PC-3 (cell line): ENCODE measurements around the gene AARS1.
"Not testable (repeated sequence)": the region's sequence is repeated elsewhere in the genome, so short reads cannot be mapped to it uniquely, and the experiment has no call there.

Source experiments
- EZH2 ChIP-seq: fragments of 300-600 bp; sonication (generic); IDR thresholded peaks from one replicate; pipeline ENCODE4 v1.6.1; 2017; ENCODE audit warnings: antibody characterized with exemption, mild to moderate bottlenecking, low read length; ENCODE audit not compliant: unreplicated experiment
- TF ChIP-seq, protein P1 (sequence below): fragments of 300-600 bp; sonication (generic); conservative IDR thresholded peaks from 2 replicates; pipeline ENCODE4 v1.5.1; 2017; ENCODE audit warnings: antibody characterized with exemption, low read depth, mild to moderate bottlenecking, low read length

DNA sequence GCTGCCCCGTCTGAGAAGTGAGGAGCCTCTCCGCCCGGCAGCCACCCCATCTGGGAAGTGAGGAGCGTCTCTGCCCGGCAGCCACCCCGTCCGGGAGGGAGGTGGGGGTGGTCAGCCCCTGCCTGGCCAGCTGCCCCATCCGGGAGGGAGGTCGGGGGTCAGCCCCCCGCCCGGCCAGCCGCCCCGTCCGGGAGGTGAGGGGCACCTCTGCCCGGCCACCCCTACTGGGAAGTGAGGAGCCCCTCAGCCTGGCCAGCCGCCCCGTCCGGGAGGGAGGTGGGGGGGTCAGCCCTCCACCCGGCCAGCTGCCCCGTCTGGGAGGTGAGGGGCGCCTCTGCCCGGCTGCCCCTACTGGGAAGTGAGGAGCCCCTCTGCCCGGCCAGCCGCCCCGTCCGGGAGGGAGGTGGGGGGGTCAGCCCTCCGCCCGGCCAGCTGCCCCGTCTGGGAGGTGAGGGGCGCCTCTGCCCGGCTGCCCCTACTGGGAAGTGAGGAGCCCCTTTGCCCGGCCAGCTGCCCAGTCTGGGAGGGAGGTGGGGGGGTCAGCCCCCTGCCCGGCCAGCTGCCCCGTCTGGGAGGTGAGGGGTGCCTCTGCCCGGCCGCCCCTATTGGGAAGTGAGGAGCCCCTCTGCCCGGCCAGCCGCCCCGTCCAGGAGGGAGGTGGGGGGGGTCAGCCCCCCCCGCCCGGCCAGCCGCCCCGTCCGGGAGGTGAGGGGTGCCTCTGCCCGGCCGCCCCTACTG is 84.5 kb downstream of the AARS1 start:
- not testable (repeated sequence) for TF ChIP-seq EZH2
- TF ChIP-seq, protein P1, sequence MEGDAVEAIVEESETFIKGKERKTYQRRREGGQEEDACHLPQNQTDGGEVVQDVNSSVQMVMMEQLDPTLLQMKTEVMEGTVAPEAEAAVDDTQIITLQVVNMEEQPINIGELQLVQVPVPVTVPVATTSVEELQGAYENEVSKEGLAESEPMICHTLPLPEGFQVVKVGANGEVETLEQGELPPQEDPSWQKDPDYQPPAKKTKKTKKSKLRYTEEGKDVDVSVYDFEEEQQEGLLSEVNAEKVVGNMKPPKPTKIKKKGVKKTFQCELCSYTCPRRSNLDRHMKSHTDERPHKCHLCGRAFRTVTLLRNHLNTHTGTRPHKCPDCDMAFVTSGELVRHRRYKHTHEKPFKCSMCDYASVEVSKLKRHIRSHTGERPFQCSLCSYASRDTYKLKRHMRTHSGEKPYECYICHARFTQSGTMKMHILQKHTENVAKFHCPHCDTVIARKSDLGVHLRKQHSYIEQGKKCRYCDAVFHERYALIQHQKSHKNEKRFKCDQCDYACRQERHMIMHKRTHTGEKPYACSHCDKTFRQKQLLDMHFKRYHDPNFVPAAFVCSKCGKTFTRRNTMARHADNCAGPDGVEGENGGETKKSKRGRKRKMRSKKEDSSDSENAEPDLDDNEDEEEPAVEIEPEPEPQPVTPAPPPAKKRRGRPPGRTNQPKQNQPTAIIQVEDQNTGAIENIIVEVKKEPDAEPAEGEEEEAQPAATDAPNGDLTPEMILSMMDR = not testable (repeated sequence)
